GM18499 (cell line): ENCODE data around the gene WT1.
"Not testable (repeated sequence)": the region's sequence is repeated elsewhere in the genome, so short reads cannot be mapped to it uniquely, and the experiment has no call there.

Experiments used
- ATAC-seq: cut with Tn5 transposase; IDR thresholded peaks from one replicate; pipeline ENCODE4 v1.9.1; 2021; ENCODE audit warnings: moderate number of reproducible peaks; ENCODE audit not compliant: insufficient read depth, unreplicated experiment

The WT1 gene

DNA sequence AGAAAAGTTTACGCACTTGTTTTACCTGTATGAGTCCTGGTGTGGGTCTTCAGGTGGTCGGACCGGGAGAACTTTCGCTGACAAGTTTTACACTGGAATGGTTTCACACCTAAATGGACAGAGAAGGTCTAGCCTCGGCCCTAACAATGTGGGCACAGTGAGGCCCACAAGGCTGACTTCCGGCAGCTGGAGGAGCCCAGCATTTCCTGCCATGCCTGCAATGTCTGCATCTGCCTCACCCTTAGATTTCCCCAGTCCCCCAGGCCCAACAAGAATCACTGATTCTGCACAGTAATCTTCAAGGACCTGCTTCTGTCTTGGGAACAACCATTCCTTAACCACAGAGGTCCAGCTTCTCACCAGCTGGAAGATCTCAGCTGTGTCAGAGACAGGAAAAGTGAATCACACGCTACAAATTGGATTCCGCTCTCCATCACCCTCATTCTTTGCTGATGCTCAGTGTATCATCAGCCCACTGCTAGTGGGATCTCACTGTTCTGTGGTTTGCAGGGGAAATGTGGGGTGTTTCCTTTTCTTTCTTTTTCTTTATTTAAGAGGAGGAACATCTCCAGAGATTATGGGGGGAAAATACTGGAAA lies 43.3 kb downstream of the WT1 start:
- ATAC-seq = no peak

DNA sequence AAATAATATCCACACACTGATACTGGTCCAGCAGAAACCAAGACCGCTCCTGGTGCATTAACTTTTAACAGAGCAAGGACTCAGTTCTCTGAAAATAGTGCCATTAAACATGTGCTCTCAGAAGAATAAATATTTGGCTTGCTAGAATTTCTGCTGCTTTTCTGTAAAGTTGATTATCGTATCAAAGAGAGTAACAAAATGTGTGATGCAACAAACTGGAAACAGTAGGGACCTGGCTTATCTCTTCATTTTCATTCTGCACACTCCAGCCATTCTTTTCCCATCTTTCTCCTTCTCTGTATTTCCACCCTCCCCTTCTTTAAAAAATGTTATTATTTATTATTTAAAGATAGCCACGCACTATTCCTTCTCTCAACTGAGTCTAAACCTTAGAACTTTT lies 43.9 kb downstream of the WT1 start:
- no peak for ATAC-seq

DNA sequence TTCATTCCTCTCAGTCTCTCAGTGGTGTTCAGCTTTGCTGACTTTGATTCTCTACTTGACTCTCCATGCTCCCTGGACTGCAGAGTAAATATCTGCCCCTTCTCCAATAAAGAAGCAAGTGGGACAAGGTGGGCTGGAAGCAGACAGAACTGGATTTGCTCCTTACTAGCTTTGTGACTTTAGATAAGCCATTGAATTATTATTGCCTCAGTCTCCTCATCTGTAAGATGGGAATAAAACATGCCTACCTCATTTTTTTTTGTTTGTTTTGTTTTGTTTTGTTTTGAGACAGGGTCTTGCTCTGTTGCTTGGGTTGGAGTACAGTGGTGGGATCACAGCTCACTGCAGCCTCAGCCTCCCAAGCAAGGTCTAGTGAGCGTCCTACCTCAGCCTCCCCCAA lies 44.6 kb downstream of the WT1 start:
- no peak for ATAC-seq

DNA sequence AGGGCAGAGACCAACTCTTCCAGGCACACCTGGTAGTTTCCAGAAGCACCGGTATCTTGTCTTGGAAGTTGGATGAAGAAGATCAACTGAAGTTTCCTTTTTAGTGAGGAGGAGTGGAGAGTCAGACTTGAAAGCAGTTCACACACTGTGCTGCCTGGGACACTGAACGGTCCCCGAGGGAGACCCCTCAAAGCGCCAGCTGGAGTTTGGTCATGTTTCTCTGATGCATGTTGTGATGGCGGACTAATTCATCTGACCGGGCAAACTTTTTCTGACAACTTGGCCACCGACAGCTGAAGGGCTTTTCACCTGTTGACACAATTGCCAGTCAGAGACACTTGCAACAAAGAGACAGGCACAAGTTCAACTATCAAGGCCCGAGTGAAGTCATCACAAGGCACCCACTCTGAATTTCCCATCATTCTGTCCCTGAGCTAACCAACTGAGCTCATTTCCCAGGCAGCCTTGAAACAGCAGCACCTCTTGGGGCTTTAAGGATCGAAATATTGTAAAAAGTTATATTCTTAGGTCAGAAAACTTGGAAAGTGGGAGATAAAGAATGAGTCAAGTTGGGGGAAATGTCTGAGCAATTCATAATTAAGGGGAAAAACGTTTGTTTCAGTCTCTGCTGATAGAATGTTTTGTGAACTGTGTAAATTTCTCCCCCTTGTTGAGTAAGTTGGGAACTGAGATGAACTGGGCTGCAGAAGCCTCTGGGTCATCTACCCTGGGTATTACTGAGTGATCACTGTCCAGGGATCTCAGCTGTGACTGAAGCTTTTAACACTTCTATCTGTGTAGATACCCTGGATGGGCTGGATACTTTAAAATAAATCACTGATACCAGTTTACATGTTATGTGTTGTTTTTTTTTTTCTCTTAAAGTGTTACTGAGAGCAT lies 46.2 kb downstream of the WT1 start:
- ATAC-seq = no peak

DNA sequence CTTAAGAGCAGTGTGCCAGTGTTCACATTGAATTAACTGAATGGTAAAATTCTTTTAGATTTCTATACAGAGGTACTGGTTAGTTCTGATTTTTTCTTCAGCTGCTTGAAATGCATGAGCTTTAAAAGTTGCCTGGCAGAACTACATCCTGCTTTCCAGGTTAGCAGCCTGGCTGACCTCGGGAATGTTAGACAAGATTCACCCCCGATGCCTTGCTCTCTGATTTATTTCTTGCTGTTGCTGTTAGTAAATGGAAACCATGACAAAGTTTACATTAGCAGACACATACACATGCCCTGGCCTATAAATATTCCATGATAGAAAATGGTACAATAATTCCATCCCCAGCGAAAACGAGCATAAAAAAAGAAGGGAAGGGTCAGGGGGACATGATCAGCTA lies 47.0 kb downstream of the WT1 start:
- no peak for ATAC-seq

DNA sequence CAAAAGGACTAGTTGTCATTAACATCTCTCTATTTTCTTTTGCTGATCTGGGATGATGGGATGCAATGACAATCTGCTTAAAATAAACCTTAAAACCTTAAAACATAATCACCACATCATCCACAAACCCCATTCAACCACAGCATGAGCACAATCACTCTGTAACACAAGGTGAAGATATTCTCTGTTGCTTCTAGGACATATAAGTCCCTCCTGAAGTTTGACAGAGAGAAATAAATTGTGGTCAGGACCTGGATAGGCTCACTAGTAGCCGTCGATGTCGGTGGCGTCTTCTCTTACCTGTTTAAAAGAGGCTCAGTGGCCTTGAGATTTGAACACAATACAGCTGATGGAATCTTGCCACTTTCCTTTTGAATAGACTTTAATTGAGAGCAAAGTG lies 47.9 kb downstream of the WT1 start:
- no peak for ATAC-seq

DNA sequence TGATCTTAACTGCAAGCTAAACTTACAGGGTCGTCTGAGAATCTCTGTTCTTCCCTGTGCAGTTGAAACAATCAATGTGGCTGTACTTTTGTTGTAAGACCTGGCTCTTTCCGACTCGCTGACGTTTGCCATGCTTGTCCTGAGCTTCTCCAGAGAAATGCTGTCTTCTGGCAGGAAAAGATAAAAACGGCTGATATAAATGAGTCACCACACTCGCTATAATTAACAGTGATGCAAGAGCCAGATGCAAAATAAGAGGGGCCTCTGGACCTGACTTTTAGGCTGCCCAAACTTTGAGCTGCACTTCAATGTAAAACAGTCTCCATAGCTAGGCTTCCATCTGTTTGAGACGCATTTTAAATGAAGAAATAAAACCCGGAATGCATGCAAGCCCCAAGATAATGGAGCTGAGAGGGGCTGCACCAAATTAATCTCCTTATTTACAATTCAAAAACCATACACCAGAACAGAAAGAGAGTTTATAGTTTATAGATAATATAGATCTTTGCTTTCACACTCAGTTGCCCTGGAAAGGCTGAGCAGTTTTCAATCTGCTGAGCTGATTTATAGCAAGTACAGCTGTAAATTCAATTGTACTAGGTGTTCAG lies 48.5 kb downstream of the WT1 start:
- no peak for ATAC-seq

DNA sequence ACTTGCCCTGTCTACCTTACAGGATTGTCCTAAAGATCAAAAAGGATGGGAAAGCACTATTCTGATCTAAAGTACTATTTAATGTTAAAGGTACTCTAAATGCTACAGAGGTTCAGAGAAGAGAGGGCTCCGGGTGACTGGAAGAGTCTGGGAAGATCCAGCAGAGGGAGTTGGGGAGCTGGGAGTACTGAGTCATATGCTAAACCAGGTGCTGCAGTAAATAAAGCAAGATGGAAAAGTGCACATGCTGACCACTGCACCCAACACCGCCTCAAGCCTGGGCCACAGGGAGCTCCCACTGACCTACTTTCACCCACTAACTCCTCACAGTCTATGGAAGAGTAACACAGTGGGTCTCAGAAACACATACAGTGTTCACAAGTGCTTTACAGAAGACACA lies 49.3 kb downstream of the WT1 start:
- no peak for ATAC-seq

DNA sequence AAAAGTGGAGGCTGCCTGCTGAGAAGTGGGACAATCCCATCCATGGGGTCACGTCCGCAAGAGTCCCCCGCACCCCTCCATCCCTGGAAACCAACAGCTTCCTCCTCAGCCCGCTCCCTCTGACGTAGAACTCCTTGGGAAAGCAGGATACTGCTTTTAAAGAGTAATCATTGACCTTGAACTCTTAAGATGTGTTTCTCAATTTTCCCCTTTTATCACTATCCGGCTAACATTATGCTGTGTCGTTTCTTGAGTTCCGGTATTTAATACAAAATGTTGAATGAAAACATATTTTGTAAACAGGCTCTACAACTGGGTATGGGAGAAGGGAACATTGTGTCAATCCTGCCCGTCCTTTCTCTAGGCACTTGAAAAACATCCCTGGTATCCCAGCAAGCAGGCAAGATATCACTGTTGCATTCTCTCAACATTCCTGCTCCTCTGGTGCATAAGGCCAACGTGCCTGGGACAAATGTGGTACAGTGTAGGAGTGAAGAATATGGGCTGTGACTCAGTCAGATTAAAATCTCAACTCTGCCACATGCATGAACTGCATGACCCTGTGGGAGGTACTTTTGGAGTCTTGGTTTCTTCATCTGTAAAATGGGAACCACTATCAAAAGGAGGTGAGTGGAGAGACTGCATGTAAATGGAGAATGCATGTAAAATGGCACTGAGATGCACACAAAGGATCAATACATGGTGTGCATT lies 52.8 kb downstream of the WT1 start:
- ATAC-seq = no peak

DNA sequence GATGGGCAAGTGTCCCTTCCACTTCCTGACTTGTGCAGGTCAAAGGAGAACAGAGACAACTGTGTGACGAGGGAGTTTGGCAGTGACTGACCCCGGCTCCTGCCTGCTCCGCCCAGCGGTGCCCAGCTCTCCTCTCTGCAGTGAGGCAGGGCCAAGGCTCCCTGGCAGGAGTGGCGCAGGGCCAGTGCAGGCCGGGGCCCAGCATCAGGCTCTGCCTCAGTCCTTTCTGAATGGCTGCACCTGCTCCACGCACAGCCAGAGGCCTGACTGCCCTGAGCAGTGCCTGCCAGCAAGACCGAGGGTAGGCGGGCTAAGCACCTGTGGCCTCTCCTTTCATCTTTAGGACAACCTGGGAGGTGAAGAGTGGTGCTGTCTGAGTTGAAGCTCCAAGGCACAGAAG lies 54.2 kb downstream of the WT1 start:
- ATAC-seq = no peak

DNA sequence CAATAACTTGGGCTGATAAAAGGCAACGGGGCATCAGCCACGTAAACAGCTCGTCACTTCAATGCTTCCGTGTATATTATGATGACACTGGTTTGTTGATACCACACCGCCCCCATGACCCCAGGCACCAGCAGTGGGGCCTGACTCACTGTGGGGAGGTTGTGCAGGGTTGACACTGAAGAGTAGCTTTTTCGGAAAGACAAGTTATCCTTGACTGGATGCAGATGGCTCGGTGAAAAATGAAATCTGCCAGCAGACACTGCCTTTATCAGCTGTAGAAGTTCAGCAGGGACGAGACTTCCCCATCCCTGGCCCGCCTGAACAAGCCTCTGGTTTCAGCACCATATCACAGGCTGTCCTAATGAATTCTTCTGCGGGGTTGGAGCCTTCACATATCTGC lies 55.6 kb downstream of the WT1 start:
- ATAC-seq = no peak

DNA sequence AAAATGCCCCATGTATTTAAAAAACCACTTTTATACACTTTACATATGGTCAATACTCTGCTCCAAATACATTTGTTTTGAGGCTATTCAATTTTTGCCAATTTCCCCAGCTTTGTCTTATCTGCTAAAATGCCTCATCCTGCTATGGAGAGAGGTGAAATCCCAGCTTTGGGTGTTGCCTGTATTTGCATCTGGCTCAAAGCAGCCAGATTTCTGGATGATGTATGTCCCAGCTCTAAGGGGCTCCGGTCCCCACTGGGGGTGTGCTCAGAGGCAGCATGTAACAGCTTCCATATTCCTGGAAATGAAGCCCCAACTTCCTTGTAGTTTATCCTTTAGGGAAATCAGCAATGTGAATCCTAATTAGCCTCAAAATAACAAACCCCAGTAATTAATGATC lies 59.5 kb downstream of the WT1 start:
- no peak for ATAC-seq

DNA sequence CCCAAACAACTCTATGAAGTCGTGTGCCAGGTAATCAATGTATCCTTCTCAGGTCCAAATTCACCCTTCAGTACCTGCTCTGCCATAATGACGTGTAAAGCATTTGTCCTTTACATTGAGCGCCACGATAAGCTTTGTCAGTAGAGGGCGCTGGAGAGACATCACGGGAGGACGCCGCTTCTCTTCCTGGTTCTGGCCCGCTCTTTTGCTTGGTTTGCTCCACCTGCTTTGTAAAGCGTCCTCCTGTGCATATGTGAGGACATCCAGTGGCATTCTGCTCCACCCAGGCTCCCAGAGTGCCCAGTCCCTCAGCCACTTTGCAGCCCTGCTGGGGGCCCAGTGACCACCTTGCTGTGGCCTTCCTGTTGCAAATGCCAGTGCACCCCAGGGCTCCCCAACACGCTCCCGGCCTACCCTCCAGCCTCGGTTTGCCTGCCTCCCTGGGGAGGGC lies 61.1 kb downstream of the WT1 start:
- no peak for ATAC-seq

DNA sequence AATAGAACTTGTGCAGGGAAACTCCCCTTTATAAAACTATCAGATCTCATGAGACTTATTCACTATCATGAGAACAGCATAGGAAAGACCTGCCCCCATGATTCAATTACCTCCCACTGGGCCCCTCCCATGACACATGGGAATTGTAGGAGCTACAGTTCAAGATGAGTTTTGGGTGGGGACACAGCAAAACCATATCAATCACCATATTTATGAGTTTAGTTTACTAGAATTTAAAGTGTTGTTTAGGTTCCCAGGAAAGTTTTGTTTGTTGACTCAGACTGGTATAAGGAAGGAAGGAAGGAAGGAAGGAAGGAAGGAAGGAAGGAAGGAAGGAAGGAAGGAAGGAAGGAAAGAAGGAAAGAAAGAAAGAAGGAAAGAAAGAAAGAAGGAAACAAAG lies 65.4 kb downstream of the WT1 start:
- not testable (repeated sequence) for ATAC-seq

DNA sequence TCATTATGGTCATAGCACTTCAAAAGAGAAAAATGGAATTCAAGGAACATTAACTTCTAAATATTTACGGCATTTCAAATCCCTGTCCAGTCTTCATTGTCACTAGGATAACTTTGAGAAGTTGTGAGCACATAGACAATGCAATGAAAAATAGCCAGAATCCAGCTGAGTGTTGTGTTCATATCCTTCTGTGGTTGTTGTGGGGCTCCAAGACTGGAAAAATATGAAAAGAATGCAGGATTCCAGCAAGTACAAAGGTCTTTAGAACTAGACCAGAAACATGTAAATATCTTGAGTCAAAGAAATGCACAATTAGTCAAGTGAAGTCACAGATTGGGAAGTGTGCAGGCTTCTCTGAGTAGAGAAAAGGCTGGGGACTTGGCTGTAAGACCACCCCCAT lies 68.7 kb downstream of the WT1 start:
- ATAC-seq = no peak

DNA sequence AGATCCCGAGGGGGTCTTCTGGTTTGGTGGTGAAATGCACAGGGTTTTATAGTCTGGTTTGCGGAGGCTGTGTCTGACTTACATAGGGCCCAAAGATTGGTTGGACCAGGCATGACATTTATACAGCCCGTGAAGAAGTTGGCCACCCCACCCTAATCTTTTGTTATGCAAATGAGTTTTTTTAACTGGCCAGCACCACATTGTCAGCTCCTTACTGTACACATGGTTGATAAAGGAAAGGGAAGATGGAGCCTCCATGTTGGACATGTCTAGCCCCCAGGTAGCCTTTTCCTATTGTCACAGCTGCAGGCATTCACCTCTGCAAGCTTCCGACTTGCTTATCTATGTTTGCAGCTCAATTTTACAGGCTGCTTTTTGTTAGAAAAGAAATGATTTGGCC lies 70.1 kb downstream of the WT1 start:
- no peak for ATAC-seq

DNA sequence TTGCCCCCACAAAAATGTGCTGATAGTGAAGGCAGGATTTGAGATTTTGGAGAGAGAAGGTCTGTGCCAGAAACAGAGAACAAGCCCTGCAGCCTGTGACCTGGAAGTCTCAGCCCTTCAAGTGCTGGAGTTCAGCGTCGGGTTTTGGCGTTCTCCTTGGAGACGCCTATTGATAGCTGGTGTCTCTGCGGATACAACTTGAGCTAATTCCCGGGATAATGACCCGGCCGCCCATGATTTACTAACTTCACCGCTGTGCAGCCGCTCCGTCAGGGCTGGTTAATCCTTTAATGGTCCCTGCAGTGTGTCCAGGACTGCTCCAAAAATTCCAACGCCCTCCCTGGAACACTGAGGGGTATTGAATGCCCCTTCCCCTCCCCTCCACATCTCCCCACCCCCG lies 76.6 kb downstream of the WT1 start:
- ATAC-seq = no peak

DNA sequence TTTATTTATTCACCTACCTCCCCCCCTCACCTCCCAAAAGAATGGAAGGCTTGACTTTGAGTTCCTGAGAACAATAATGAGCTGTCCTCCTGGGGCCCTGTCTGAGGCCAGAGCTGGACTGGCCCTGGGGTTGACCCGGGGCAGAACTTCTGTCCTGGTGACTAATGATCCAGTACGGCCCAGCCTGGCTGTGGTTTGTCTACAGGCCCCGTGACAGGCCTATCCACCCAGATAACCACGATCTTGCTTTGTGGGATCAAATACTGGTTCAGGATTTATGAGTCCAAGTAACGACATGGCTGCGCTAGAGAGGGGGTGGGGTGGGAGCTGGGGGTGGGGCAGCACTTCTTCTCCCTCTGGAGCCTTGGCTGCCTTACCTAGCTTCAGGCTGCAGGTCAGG lies 81.5 kb downstream of the WT1 start:
- ATAC-seq = no peak

DNA sequence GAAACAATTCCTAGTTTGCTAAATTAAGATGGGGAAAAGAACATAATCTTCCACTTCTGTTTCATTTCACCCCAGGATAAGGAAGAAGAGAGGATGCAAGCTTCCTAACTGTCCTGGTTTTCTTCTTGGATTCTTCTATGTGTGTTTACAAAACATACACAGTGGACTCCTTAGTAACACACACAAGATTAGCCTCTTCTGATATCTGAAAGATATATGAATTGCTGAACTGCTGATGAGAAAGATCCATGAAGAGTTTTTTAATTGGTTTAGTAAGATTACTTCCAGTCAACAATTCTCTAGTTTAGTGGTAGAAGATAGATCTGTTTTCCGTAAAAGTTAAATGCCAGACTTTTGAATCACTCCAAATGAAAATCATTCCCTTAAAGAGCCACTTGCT lies 86.8 kb downstream of the WT1 start:
- no peak for ATAC-seq

DNA sequence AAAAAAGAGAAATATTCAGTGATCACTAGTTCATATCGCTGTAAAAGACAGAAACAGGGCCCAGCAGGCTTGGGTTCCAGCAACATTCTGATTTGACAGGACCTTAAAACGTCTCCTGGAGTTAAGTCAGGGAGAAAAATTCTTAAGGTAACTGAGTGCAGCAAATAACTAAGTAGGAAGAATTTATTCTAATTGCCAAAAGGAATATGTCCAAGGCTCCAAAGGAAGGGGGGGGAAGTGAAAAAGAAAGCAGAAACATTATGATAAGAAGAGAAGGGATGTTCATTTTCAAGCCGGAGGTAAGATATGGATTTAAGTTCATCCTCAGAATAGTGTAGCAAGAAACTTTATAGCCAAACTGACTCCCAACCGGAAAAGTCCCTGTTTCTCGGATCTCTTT lies 90.4 kb downstream of the WT1 start:
- ATAC-seq = no peak
